BJ (cell line): ENCODE results near the gene NUP50. TPM values are rescaled to one million over a fixed set of nuclear protein-coding genes. Genes with fewer than 3 reads are reported as not detected.

Experiments
- CTCF ChIA-PET: fragments of 350-600 bp; formaldehyde crosslinking; extraction: SDS; loops from one replicate; lab custom pipeline; 2021; ENCODE audit warnings: antibody characterized with exemption, inconsistent platforms; lab: Yijun Ruan, JAX
- POLR2A ChIA-PET: fragments of 300-600 bp; sonication (Branson Sonifier 250); formaldehyde crosslinking; extraction: SDS; loops from one replicate; lab custom pipeline; 2021; ENCODE audit warnings: antibody characterized with exemption; lab: Charles Lee
- DNase-seq: peaks from one replicate; pipeline ENCODE4 v3.0.0-alpha.2; 2011; ENCODE audit warnings: low read depth
- H3K27me3 ChIP-seq: 2 replicates; pipeline ENCODE4 v1.6.0; 2011; ENCODE audit warnings: low read length; ENCODE audit not compliant: control insufficient read depth, insufficient read depth
- H3K36me3 ChIP-seq: 2 replicates; pipeline ENCODE4 v1.5.1; 2011; ENCODE audit warnings: low read length; ENCODE audit not compliant: control insufficient read depth, insufficient read depth
- H3K4me3 ChIP-seq: 2 replicates; pipeline ENCODE4 v1.5.1; 2011; ENCODE audit warnings: low read depth, mild to moderate bottlenecking, control low read depth, low read length
- CTCF ChIP-seq: IDR thresholded peaks from 2 replicates; pipeline ENCODE4 v1.5.1; 2011; ENCODE audit warnings: low read depth, mild to moderate bottlenecking, control low read depth, inconsistent platforms, low read length, moderate library complexity; ENCODE audit not compliant: insufficient read depth
- polyA plus RNA-seq: library from polyadenylated mRNA; depleted of rRNA; stranded (reverse); fragments of >200 nt; gene quantifications from 2 replicates; pipeline ENCODE4 v1.2.3, GENCODE V29; 2011

Gene NUP50
- polyA plus RNA-seq, 1 experiment: 12.4 TPM

GRCh38 chr22:45125188-45125587, 38.5 kb upstream of the NUP50 start:
- TF ChIP-seq CTCF: no peak
- H3K27me3 ChIP-seq: no peaks in the 10 kb centered on the region
- no peak overlapping the region for H3K4me3 ChIP-seq
- POLR2A ChIA-PET: no interaction called here
- CTCF ChIA-PET: interaction anchor here (0.6 to 1.4 kb wide), 6 partner anchors 10 to 32 kb away, joined by 3 to 6 read pairs (median 3); no protein-coding TSS in a partner anchor
- H3K36me3 ChIP-seq: no peaks in the 10 kb centered on the region
- peak; percentile 31 for DNase-seq

- Histone ChIP-seq H3K27me3 (no peaks in the 10 kb centered on the region), H3K36me3 (no peaks in the 10 kb centered on the region), H3K4me3 (no peak overlapping the region)
- POLR2A ChIA-PET: no interaction called here
- CTCF ChIA-PET: interaction anchor here (0.9 kb wide), 1 partner anchor 450 kb away, joined by 3 read pairs; no protein-coding TSS in a partner anchor
- no peak for TF ChIP-seq CTCF
- peak; percentile 30 for DNase-seq
Measured at GRCh38 chr22:45127866-45128265, 35.9 kb upstream of the NUP50 start.

DNA sequence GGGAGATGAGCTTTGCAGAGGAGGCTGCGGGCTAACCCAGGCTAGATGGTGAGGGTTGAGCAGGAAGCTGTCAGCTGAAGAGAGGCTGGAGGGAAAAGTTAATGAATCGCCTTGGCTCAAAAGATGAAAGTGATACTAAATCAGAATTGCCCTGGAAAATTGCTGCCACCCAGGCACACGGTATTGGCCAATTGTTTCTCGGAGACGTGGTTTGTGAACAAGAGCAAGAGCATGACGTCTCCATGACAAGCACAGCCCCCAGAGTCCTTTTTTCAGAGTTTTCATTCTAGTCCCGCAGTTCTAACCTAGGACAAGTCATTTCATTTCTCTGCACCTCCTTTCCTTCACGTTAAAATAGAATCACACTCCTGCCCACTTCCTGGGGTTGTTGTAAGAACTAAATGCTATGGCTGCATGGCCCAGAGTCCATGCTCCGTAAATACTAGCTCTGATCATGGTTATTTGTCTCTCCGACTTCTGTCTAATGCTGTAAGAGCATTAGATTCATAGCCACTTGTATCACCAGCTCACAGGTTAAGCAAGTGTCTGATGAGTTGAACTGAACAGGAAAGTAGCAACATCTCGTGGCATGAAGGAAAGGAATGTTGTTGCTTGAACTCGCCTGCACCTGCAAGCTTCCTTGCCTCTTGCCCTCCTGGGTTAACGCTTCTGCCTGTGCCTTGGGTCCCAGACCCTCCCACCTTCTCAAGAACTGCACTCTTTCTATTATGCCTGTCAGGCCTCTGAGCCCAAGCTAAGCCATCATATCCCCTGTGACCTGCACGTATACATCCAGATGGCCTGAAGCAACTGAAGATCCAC, 33.8 kb upstream of the NUP50 start:
- Histone ChIP-seq H3K27me3 (no peaks in the 10 kb centered on the region), H3K4me3 (no peak overlapping the region), H3K36me3 (peaks cover 7% of the 10 kb centered on the region; the same call in 1 of the 2 replicates)
- ChIA-PET POLR2A (interaction anchor here (0.6 kb wide), 1 partner anchor 35 kb away, joined by 3 read pairs; no protein-coding TSS in a partner anchor), CTCF (interaction anchor here (0.6 to 1.3 kb wide), 2 partner anchors 8 to 564 kb away, joined by 3 to 5 read pairs; no protein-coding TSS in a partner anchor)
- no peak for DNase-seq
- no peak for TF ChIP-seq CTCF

DNA sequence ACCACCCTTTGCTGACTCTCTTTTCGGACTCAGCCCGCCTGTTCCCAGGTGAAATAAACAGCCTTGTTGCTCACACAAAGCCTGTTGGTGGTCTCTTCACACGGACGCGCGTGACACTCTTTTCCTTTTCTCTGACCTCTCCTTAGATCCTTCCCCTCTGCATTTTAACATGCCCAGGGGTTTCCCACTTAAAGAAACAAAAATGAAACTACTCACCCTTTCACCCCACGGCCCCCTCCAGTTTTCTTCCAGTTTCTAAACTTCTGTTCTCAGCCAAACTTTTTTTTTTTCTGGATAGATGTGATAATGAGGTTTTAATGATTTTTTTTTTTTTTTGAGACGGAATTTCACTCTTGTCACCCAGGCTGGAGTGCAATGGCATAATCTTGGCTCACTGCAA, 32.8 kb upstream of the NUP50 start:
- POLR2A ChIA-PET: no interaction called here
- no peak for DNase-seq
- H3K4me3 ChIP-seq: no peak overlapping the region
- CTCF ChIA-PET: no interaction called here
- H3K27me3 ChIP-seq: no peaks in the 10 kb centered on the region
- peaks cover 7% of the 10 kb centered on the region; the same call in 1 of the 2 replicates for H3K36me3 ChIP-seq
- TF ChIP-seq CTCF: no peak

- CTCF ChIA-PET: no interaction called here
Measured at GRCh38 chr22:45131749-45132148, 32.0 kb upstream of the NUP50 start.

More at GRCh38 chr22:45131749-45132148, 32.0 kb upstream of the NUP50 start:
- POLR2A ChIA-PET: no interaction called here
- Histone ChIP-seq H3K4me3 (no peak overlapping the region), H3K36me3 (peaks cover 7% of the 10 kb centered on the region; the same call in 1 of the 2 replicates), H3K27me3 (no peaks in the 10 kb centered on the region)
- DNase-seq: no peak
- no peak for TF ChIP-seq CTCF
